GM23338 (cell line): ENCODE data around the gene TBPL2. TPM values are rescaled to one million over a fixed set of nuclear protein-coding genes. Genes with fewer than 3 reads are reported as not detected.

Source experiments
- ATAC-seq: fragments of 200-7000 bp; cut with Tn5 transposase; 3 replicates; pipeline ENCODE4 v1.9.1; 2020
- DNase-seq: peaks from one replicate; pipeline ENCODE4 v3.0.0-alpha.2; 2015; ENCODE audit warnings: low spot score
- H2AFZ ChIP-seq: fragments of 200-600 bp; sonication (generic); 2 replicates; pipeline ENCODE4 v1.8.0; 2016; ENCODE audit warnings: antibody characterized with exemption, mild to moderate bottlenecking, moderate library complexity
- H3F3A ChIP-seq: fragments of 200-600 bp; sonication (generic); replicated peaks from 2 replicates; pipeline ENCODE4 v1.8.0; 2017; ENCODE audit warnings: antibody characterized with exemption, mixed run types, low read depth
- H3K27ac ChIP-seq: fragments of 200-600 bp; sonication (generic); 2 replicates; pipeline ENCODE4 v1.6.1; 2016; ENCODE audit warnings: low read depth
- H3K27me3 ChIP-seq: fragments of 200-600 bp; sonication (generic); 2 replicates; pipeline ENCODE4 v1.8.0; 2016; ENCODE audit warnings: mild to moderate bottlenecking, mixed run types, moderate library complexity; ENCODE audit not compliant: insufficient read depth
- H3K36me3 ChIP-seq: fragments of 200-600 bp; sonication (generic); 2 replicates; pipeline ENCODE4 v1.8.0; 2016; ENCODE audit warnings: mild to moderate bottlenecking; ENCODE audit not compliant: insufficient read depth
- H3K4me1 ChIP-seq: fragments of 200-600 bp; sonication (generic); 2 replicates; pipeline ENCODE4 v1.8.0; 2016; ENCODE audit warnings: mild to moderate bottlenecking, moderate library complexity; ENCODE audit not compliant: insufficient read depth
- H3K4me2 ChIP-seq: fragments of 200-600 bp; sonication (generic); 2 replicates; pipeline ENCODE4 v1.7.1; 2017; ENCODE audit warnings: mixed run types
- H3K4me3 ChIP-seq: fragments of 200-600 bp; sonication (generic); 2 replicates; pipeline ENCODE4 v1.6.1; 2016; ENCODE audit warnings: mixed run types
- H3K79me2 ChIP-seq: fragments of 200-600 bp; sonication (generic); replicated peaks from 2 replicates; pipeline ENCODE4 v1.8.0; 2017; ENCODE audit warnings: mild to moderate bottlenecking; ENCODE audit not compliant: insufficient read depth
- H3K9me2 ChIP-seq: fragments of 200-600 bp; sonication (generic); 2 replicates; pipeline ENCODE4 v1.8.0; 2017; ENCODE audit not compliant: insufficient read depth
- H4K20me1 ChIP-seq: fragments of 200-600 bp; sonication (generic); replicated peaks from 2 replicates; pipeline ENCODE4 v1.8.0; 2017; ENCODE audit warnings: mild to moderate bottlenecking; ENCODE audit not compliant: insufficient read depth
- H3K27ac Mint-ChIP-seq: 2 replicates; pipeline ENCODE4 v1.8.0; 2020; ENCODE audit warnings: inconsistent platforms, mild to moderate bottlenecking, moderate library complexity, mixed read lengths
- H3K27me3 Mint-ChIP-seq: 3 replicates; pipeline ENCODE4 v1.8.0; 2022; ENCODE audit warnings: low read depth, mild to moderate bottlenecking, moderate library complexity, mixed read lengths, inconsistent platforms; ENCODE audit not compliant: insufficient read depth, poor library complexity
- H3K36me3 Mint-ChIP-seq: 3 replicates; pipeline ENCODE4 v1.8.0; 2021; ENCODE audit warnings: low read depth, mild to moderate bottlenecking, inconsistent platforms, moderate library complexity, mixed read lengths
- H3K4me1 Mint-ChIP-seq: 3 replicates; pipeline ENCODE4 v1.8.0; 2020; ENCODE audit warnings: mild to moderate bottlenecking, inconsistent platforms, mixed read lengths
- H3K4me3 Mint-ChIP-seq: 3 replicates; pipeline ENCODE4 v1.8.0; 2021; ENCODE audit warnings: moderate library complexity, mild to moderate bottlenecking, inconsistent platforms, mixed read lengths
- H3K9me3 Mint-ChIP-seq: 3 replicates; pipeline ENCODE4 v1.8.0; 2020; ENCODE audit warnings: moderate library complexity, mild to moderate bottlenecking, inconsistent platforms, mixed read lengths
- CTCF ChIP-seq, 2 experiments: fragments of 200-600 bp in 1 of 2; sonication (generic) in 1 of 2; conservative IDR thresholded peaks; 2 replicates each; pipeline versions ENCODE4 v1.5.1 to v1.6.1; 2016 to 2017; ENCODE audit warnings: antibody characterized with exemption in 2 of 2, low read depth in 2 of 2, mild to moderate bottlenecking in 2 of 2, moderate library complexity in 1 of 2
- JUNB ChIP-seq: IDR thresholded peaks from one replicate; pipeline ENCODE4 v1.6.1; 2016; ENCODE audit warnings: antibody characterized with exemption; ENCODE audit not compliant: unreplicated experiment
- NANOG ChIP-seq: IDR thresholded peaks from 2 replicates; pipeline ENCODE4 v1.6.1; 2016; ENCODE audit warnings: antibody characterized with exemption, borderline replicate concordance
- STAT1 ChIP-seq: IDR thresholded peaks from one replicate; pipeline ENCODE4 v1.6.1; 2016; ENCODE audit warnings: antibody characterized with exemption; ENCODE audit not compliant: unreplicated experiment
- ZNF114 ChIP-seq: fragments of 250-450 bp; sonication (Bioruptor Pico); IDR thresholded peaks from 2 replicates; pipeline ENCODE4 v1.5.0; 2020; ENCODE audit warnings: mild to moderate bottlenecking, moderate library complexity
- ZNF462 ChIP-seq: fragments of 250-450 bp; sonication (Bioruptor Pico); IDR thresholded peaks from 2 replicates; pipeline ENCODE4 v1.5.0; 2020; ENCODE audit warnings: mild to moderate bottlenecking, moderate library complexity
- polyA plus RNA-seq: library from polyadenylated mRNA; unstranded; fragments of >200 nt; fragmentation: Nextera tagmentation; extraction: Ambion mirVana; gene quantifications from 2 replicates; pipeline ENCODE4 v1.2.1, GENCODE V29; 2016
- total RNA-seq: library from RNA; depleted of rRNA; stranded (reverse); fragments of >200 nt; shearing (Covaris generic); gene quantifications from 2 replicates; pipeline ENCODE4 v1.2.3, GENCODE V29; 2014

TBPL2 gene
- total and polyA plus RNA-seq, 2 experiments from 2014 or later: 0.24 TPM; not detected in 1

DNA sequence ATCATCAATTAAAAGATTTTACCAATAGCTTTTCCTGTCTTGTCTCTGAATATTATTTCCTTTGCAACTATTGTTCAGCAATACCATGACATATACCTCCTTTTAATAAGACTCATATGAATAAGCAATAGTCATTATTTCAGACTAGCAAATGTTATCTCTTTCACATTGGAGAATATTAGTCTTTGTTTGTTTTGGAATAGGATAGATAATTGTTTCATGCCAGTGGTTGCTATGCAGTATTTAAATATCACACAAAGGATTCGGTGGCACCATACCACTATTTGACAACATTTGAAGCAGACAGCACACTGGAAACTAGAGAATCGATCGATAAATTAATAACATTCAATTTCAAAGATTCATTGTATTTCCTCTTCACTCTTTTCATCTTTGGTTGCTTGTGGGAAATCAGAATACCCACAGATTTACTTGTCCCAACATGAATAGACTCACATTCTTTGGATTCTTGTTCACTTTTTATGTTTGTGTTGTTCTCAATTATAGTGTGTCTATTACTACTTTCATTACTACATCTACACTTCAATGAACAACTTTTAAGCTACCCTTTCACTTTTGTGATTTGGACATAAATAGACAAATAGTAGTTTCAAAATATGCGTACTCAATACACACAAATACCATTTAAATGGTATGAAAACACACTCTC is 42.7 kb upstream of the TBPL2 start:
- TF ChIP-seq JUNB (no peak), STAT1 (no peak), NANOG (no peak)
- H3K9me2 ChIP-seq: no peaks in the 10 kb centered on the region
- Mint-ChIP-seq H3K27ac (no peak overlapping the region), H3K27me3 (peaks cover 2% of the 10 kb centered on the region), H3K9me3 (no peaks in the 10 kb centered on the region), H3K4me3 (no peak overlapping the region), H3K36me3 (no peaks in the 10 kb centered on the region), H3K4me1 (no peaks in the 10 kb centered on the region)
- H3K4me2 ChIP-seq: no peak overlapping the region
- DNase-seq (no peak), ATAC-seq (no peak)
- no peak overlapping the region for H2AFZ ChIP-seq
- H3K27ac ChIP-seq: no peak overlapping the region
- H3F3A ChIP-seq: no peaks in the 10 kb centered on the region
- no peaks in the 10 kb centered on the region for H3K4me1 ChIP-seq
- no peak overlapping the region for H3K4me3 ChIP-seq
- no peaks in the 10 kb centered on the region for H3K36me3 ChIP-seq
- no peaks in the 10 kb centered on the region for H4K20me1 ChIP-seq
- H3K79me2 ChIP-seq: no peaks in the 10 kb centered on the region
- H3K27me3 ChIP-seq: no peaks in the 10 kb centered on the region

- Mint-ChIP-seq H3K36me3 (no peaks in the 10 kb centered on the region), H3K4me1 (no peaks in the 10 kb centered on the region)
These were observed 41.4 kb upstream of the TBPL2 start for GRCh38 chr14:55481769-55482168.

More at GRCh38 chr14:55481769-55482168, 41.4 kb upstream of the TBPL2 start:
- DNase-seq (no peak), ATAC-seq (no peak)
- Mint-ChIP-seq H3K27ac (no peak overlapping the region), H3K4me3 (no peak overlapping the region), H3K27me3 (peaks cover 2% of the 10 kb centered on the region), H3K9me3 (no peaks in the 10 kb centered on the region)
- Histone ChIP-seq H3K79me2 (no peaks in the 10 kb centered on the region), H3K4me3 (no peak overlapping the region), H3K27me3 (no peaks in the 10 kb centered on the region), H3K36me3 (no peaks in the 10 kb centered on the region), H3K9me2 (no peaks in the 10 kb centered on the region), H3K4me2 (no peak overlapping the region), H2AFZ (no peak overlapping the region), H3K27ac (no peak overlapping the region), H4K20me1 (no peaks in the 10 kb centered on the region), H3F3A (no peaks in the 10 kb centered on the region), H3K4me1 (no peaks in the 10 kb centered on the region)
- TF ChIP-seq ZNF114 (CRISPR knock-in tag) (no peak), CTCF (conservative IDR thresholded peaks at IDR 0.05; ENCODE audit: low read depth in 2 of 2) (no peak), ZNF462 (CRISPR knock-in tag) (no peak), JUNB (no peak)
